ENCODE measurements around the gene EQTN. TPM values are rescaled to one million over a fixed set of nuclear protein-coding genes. Genes with fewer than 3 reads are reported as not detected.

The EQTN gene
- not detected in 2 replicates for total RNA-seq (2014; rRNA removed)
- polyA plus RNA-seq (2012), result not detected

DNA sequence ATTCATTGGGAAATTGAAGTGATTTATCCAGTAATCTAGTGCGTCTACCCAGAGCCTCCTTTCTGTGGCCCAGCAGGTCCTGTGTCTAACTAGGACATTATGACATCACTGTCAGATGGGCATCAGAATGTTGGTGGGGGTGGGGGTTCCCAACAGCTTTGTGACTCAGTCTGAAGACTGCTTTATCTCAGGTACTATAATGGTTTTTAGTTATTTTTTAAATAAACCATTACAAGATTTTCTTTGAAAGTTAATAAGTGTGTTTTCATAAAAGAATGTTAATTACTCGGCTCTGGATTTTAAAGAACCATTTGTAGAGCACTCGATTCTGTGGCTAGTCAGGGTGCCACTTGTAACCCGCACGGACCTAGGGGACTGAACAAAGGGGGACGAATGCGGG lies at the start of gene EQTN:
Gene EQTN, minus strand, starts transcription at position 101 of the 400 bp plus-strand sequence. Its CDS starts 95 bp downstream, at position 6.
- DNase-seq (ENCODE audit: low read depth), result no peak

GRCh38 chr9:27344776-27345175 lies 47.8 kb upstream of the EQTN start:
- DNase-seq (ENCODE audit: low read depth), result no peak

- DNase-seq (ENCODE audit: low read depth), result no peak
Observed at GRCh38 chr9:27341545-27342294, 44.8 kb upstream of the EQTN start.

DNA sequence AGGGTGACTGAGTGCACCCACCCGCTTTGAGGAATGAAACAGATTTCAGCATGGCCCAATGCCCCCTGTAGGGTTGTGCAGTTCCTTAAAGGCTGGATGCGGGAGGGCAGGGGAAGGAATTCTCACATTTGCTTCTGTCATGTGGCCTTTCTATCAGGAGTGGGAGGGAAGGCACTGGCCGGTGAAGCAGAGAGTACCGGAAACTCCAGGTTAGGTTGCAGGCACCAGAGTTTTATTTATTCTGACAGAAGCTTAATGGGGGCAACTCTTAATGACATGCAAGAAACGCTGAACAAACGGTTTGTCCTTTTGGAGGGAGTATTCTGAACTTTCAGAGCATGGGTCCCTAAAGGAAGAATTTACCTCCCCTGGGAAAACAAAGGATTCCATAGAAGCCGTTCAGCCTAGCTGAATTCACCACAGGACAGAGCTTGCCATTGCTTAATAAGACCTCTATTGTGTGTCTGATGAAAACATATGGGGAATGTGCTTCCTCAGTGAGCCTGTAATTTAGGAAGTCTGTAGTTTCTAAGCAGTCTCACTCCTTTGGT lies 44.1 kb upstream of the EQTN start:
- DNase-seq (ENCODE audit: low read depth), result no peak

GRCh38 chr9:27340285-27340674 lies 43.3 kb upstream of the EQTN start:
- no peak for DNase-seq (ENCODE audit: low read depth)

DNA sequence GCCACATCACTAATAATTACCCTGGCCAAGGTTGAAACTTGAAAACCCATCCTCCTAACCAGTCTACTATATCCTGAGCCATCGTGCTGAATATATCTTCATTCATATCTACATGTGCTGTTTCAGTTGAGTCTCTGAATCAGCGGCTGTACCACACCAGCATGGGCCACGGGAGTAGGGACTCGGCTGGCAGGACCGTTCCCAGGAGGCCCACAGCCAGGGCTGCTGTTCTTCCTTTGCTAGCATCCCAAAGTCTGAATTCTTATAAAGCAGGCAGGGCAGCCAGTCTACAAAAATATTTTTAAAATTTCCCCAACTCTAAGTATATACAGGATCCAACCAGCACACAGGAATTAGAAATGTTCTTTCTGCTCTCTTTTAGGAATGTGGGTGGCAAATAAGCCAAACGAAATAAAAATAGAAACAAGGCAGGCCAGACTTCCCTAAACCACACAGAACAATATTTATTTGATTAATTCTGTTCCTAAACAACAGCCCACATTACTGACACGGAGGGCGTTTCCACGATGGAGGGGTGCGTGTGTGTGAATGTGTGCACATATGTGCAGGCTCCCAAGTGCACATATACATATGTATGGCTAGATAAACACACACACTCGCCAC lies 42.8 kb upstream of the EQTN start:
- DNase-seq (ENCODE audit: low read depth), result no peak

DNA sequence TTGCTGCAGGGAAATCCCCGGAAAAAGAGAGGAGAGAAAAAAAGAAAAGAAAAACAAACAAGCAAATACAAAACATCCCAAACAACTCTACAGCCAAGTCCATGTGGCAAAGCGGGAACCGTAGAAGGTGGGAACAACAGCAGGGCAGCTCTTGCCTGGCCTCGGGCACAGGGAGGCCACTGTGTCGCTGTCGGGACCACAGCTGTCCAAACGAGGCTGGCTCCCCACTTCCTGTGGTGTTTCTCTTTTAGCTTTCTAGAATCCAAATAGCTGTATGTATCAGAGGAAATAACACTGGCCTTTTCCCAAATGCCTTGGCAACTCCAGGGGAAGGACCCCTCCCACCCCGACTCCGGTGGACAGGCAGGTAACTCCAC lies 41.6 kb upstream of the EQTN start:
- no peak for DNase-seq (ENCODE audit: low read depth)

GRCh38 chr9:27337833-27338526 lies 41.0 kb upstream of the EQTN start:
- no peak for DNase-seq (ENCODE audit: low read depth)

- DNase-seq (ENCODE audit: low read depth), result no peak
Observed at GRCh38 chr9:27337236-27337635, 40.3 kb upstream of the EQTN start.

DNA sequence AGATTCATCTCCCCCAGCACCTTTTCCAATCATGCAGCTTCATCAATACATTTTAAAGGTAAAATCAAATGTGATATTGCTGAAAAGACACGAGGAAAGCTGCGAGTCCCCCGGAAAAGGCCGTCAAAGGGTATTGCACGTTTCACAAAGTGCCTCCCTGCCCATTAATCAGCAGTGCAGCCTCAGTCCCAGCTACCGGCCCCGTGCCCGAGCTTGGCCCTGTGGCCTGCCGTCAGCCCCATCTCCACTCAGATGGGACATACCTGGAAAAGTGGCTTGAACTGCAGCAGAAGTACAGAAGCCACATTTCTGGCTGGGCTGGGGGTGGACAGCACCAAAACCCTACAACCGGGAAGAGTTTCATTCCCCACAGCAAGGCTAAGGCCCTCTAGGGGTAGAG lies 39.9 kb upstream of the EQTN start:
- no peak for DNase-seq (ENCODE audit: low read depth)

DNA sequence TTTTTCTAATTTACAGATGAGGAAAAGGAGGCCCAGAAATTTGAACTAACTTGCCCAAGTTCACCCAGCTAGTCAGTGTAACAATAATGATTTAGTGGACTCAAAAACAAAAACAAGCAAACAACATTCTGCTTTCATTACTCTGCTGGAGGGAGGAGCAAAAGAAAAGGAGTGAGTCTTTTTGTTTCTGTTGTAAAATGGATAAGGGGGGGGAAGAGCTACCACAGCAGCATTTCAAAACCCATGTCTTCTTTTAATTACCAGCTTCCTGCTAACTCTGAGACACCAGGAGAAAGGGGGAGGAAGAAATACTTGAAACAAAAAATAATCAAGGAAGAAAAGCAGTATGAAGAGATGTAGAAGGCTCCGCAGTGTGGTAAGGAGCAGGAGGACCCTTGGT lies 39.2 kb upstream of the EQTN start:
- DNase-seq (ENCODE audit: low read depth), result no peak

- no peak for DNase-seq (ENCODE audit: low read depth)
Observed at GRCh38 chr9:27335075-27335474, 38.1 kb upstream of the EQTN start.

DNA sequence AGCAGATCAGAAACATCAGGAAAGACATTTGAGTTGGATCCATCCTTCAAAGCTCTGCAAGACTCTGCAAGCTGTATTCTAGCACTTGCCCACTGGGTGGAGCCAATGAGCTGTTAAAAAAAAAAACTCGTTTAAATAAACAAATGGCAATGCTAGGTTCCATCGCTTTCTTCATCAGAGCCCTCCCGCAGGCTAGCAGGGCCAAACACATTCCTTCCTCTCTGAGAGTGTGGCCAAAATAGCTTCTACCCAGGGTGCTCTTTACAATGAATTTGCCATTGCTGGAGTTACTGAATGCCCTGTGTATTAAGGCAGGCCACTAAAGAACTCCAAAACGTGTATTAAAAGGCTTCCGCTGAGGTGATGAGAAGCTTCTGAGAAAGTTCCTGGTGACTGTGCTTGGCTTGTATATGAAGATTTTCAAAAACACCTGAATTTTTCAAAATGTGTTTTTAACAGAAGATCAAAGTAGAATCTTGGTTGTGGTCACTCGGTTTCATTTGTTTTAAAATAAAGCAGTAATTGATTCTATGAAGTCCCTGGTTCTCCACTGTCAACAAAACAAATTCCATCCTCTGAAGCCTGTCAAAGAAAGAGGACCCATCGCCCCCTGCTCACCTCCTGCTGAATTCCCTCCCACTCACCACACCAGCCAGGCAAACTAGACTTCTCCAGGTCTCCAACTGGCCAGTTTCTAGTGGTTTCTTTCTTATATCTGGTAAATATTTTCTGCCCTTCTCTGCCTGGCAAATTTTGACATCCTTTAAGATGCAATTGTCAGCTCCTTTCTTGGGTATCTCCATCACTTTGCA lies 36.5 kb upstream of the EQTN start:
- DNase-seq (ENCODE audit: low read depth), result peak; percentile 64

- no peak for DNase-seq (ENCODE audit: low read depth)
Observed at GRCh38 chr9:27331393-27331792, 34.4 kb upstream of the EQTN start.

DNA sequence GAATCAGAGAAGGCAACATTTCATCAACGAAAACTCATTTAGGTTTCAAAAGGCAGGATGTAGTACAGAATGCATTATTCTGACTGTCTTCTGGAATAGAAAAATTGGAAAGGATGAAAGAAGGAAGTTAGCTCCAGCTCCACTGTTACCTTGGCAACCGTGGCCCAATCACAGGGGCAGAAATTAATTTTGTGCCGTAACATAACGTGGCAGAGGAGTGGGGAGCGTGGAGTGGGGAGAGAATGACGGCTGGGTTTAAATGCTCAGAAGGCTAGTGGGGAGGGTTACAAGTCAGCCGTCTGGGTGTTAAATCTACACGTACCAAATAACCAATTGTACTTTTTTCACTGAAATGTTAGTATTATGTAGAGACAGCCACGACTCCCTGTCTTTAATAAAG lies 32.3 kb upstream of the EQTN start:
- DNase-seq (ENCODE audit: low read depth), result no peak

DNA sequence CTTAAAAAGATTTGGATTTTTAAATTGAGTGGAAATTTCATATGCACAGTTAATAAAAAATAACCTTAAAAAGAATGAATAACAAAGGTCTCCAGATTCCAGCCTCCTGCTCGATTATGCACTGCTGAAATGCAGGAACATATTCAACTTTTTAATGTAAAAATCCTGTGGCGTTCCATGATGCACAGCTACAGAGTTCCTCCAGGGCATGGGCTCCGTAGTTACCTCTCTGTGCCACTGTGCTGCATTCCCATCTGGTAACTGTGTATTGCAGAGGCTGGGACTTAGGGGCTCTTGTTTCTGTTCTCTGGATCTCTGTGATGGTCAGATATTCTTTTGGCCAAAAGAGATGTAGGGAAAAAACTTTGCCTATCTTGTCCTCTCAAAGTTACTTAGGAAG lies 31.5 kb upstream of the EQTN start:
- no peak for DNase-seq (ENCODE audit: low read depth)

- DNase-seq (ENCODE audit: low read depth), result no peak
Observed at GRCh38 chr9:27311184-27311583, 14.2 kb upstream of the EQTN start.

GRCh38 chr9:27310582-27310981 lies 13.6 kb upstream of the EQTN start:
- DNase-seq (ENCODE audit: low read depth), result no peak

DNA sequence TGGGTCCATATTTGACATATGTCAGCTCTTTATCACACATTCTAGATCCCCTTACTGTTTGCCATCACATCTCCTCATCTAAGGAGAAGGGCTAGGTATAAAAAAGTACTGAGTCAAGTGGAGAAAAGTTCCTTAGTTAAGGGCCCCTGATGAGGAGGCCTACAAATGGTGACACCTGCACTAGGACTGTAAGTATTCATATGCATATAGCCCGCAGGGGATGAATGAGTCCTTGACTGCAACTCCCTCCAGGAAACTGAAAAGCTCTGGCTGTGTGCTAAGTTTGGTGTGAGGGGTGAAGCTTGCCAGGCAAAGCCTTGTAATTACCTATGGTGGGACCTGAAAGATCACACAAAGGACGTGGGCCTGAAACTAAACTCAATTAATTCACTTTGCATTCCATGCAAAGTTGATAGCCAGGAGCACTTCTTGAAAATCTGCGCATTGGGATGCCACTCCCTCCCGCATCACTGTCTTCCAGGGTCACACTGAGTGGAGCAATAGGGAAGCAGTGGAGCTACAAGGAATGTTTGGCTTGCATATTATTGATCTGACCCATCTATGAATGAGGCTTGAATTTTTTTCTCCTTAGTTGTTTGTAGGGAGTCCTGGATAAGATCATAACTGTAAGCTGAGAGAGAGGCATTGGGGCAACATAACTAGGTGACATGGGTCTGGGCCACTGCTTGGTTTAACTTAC lies 11.9 kb upstream of the EQTN start:
- no peak for DNase-seq (ENCODE audit: low read depth)

- DNase-seq (ENCODE audit: low read depth), result no peak
Observed at GRCh38 chr9:27304521-27304920, 7.6 kb upstream of the EQTN start.

GRCh38 chr9:27303219-27303618 lies 6.3 kb upstream of the EQTN start:
- peak; percentile 14 for DNase-seq (ENCODE audit: low read depth)

Measured in LHCN-M2 (cell line).